Small intestine (tissue), 7 donors: ENCODE data around the gene MAML1. TPM values are rescaled to one million over a fixed set of nuclear protein-coding genes. Genes with fewer than 3 reads are reported as not detected.

Experiments used
- DNase-seq, 2 donors: peaks; one replicate each; pipeline versions ENCODE4 v3.0.0 to v3.0.0-alpha.2; 2013
- FAIRE-seq: peaks from 2 replicates; lab custom pipeline; 2012; peaks lifted over from hg19 to GRCh38; lab: Jason Lieb, UNC
- H3K27ac ChIP-seq, 3 donors: one replicate each; pipeline ENCODE4 v1.5.1; 2013; ENCODE audit warnings: low read length in 2 of 3, mild to moderate bottlenecking in 2 of 3, control low read depth in 1 of 3, inconsistent platforms in 1 of 3, low read depth in 1 of 3, moderate library complexity in 1 of 3
- H3K27me3 ChIP-seq, 3 donors: one replicate each; pipeline ENCODE4 v1.6.1; 2013; ENCODE audit warnings: low read length in 3 of 3, inconsistent platforms in 1 of 3; ENCODE audit not compliant: control insufficient read depth in 3 of 3, insufficient read depth in 3 of 3
- H3K36me3 ChIP-seq, 3 donors: one replicate each; pipeline ENCODE4 v1.6.1; 2013; ENCODE audit warnings: low read length in 3 of 3, inconsistent platforms in 1 of 3, low read depth in 1 of 3, mild to moderate bottlenecking in 1 of 3, moderate library complexity in 1 of 3; ENCODE audit not compliant: control insufficient read depth in 3 of 3, insufficient read depth in 2 of 3
- H3K4me1 ChIP-seq, 3 donors: one replicate each; pipeline ENCODE4 v1.6.1; 2013; ENCODE audit warnings: low read length in 2 of 3, inconsistent platforms in 1 of 3, low read depth in 1 of 3, mild to moderate bottlenecking in 1 of 3, moderate library complexity in 1 of 3; ENCODE audit not compliant: control insufficient read depth in 3 of 3, insufficient read depth in 2 of 3
- H3K4me3 ChIP-seq, 3 donors: one replicate each; pipeline ENCODE4 v1.5.1; 2013; ENCODE audit warnings: low read length in 3 of 3, control low read depth in 1 of 3, inconsistent platforms in 1 of 3, low read depth in 1 of 3, mild to moderate bottlenecking in 1 of 3, moderate library complexity in 1 of 3
- H3K9me3 ChIP-seq, 2 donors: one replicate each; pipeline ENCODE4 v1.6.1; 2013; ENCODE audit warnings: low read depth in 1 of 2, low read length in 1 of 2; ENCODE audit not compliant: control insufficient read depth in 2 of 2, insufficient read depth in 1 of 2
- WGBS, 3 donors: extraction: QIAGEN DNeasy Blood & Tissue Kit; methylation state at CpG; one replicate each; pipeline ENCODE4 v1.1.7; 2013; 5-methylcytosine and 5-hydroxymethylcytosine counted together
- polyA plus RNA-seq, 4 donors: library from polyadenylated mRNA; stranded (reverse) in 3 of 4; unstranded in 1 of 4; fragments of 200-250 nt in 3 of 4; fragments of 120-200 nt in 1 of 4; gene quantifications; one replicate each; pipeline versions ENCODE4 v1.2.1 to v1.2.3, GENCODE V29; 2013
- donor health status: healthy with polysubstance abuse.
- donor health status: control.
- donor health status: control.
- donor health status: Bipolar disorder and iron deficiency.
- donor health status: healthy.

The MAML1 gene
- polyA plus RNA-seq, 4 donors = 6.2 to 28.8 (median 10.9) TPM

DNA sequence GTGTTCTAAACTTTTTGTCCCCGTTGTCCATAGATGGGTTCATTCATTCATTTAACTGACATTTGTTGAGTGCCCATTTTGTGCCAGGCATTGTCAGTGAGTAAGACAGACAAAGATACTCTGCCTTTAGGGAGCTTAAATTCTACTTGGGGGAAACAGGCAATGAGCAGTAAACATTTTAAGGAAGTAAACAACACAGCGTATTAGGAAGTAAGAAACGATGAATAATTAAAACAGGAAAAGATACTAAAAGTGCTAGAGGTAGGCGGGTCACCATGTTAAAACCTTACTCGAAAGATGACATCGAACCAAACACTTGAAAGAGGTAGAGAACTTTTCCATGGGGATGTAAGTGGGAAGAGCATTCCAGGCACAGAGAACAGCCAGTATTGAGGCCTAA lies 5.5 kb upstream of the MAML1 start:
- Histone ChIP-seq H3K4me3 (no peak overlapping the region), H3K27me3 (no peaks in the 10 kb centered on the region), H3K36me3 (peaks cover 24 to 33% (median 31%) of the 10 kb centered on the region in 3 donors), H3K27ac (no peak overlapping the region), H3K4me1 (no peaks in the 10 kb centered on the region), H3K9me3 (no peaks in the 10 kb centered on the region)
- 85 to 91% (median 85%) methylated on average over 6 of the region's 6 CpGs for WGBS, 3 donors
- FAIRE-seq (no peak), DNase-seq (no peak)

DNA sequence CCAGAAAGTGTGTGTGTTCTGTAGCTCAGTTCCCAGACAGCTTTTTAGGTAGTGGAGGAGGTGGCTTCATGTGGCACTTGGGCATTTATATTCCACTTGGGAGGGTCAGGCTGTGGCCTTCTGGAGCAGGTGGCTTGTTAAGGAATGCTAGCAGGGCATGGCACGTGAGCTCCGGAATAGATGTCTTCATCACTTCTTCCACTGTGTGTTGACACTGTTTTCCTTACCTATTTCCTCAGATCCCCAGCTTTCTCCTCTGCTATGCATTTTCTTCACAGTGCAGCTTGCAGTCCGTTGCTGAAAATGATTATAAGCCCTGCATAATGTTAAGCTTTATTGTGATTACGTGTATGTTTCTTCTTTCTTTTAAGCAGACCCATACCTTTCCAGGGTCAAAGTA lies 3.3 kb upstream of the MAML1 start:
- no peaks in the 10 kb centered on the region for H3K27me3 ChIP-seq
- 20 to 68% (median 57%) methylated on average over 4 of the region's 4 CpGs for WGBS, 3 donors
- peaks cover 19 to 25% (median 19%) of the 10 kb centered on the region in 3 donors for H3K36me3 ChIP-seq

DNA sequence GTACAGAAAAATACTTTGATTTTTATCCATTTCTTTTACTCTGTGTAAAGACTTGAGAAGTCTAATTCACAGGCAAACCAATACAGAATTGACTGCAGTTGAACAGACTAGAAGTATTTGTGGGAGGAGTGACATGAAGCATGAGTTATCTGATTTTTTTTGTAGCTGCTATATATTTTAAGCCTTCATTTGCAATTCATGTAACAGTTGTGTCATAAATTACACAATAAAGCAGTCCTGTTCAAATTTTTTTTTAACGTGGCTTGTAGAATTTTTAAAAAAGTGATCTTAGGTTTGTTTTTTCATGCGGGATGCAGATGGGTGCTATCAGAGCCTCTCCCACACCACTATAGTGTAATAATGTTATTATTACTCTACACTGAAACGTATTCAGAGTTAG lies 2.9 kb upstream of the MAML1 start:
- Histone ChIP-seq H3K27me3 (no peaks in the 10 kb centered on the region), H3K4me1 (peaks cover 0 to 6% (median 0%) of the 10 kb centered on the region in 3 donors), H3K9me3 (no peaks in the 10 kb centered on the region), H3K4me3 (no peak overlapping the region), H3K27ac (no peak overlapping the region), H3K36me3 (peaks cover 17 to 26% (median 17%) of the 10 kb centered on the region in 3 donors)
- DNase-seq = no peak
- no peak for FAIRE-seq
- WGBS, 3 donors = 66 to 77% (median 76%) methylated on average over 3 of the region's 3 CpGs

More for the DNA sequence above, 3.3 kb upstream of the MAML1 start:
- Histone ChIP-seq H3K4me3 (no peak overlapping the region), H3K4me1 (peaks cover 0 to 2% (median 0%) of the 10 kb centered on the region in 3 donors), H3K27ac (no peak overlapping the region), H3K9me3 (no peaks in the 10 kb centered on the region)
- no peak for FAIRE-seq
- no peak for DNase-seq

DNA sequence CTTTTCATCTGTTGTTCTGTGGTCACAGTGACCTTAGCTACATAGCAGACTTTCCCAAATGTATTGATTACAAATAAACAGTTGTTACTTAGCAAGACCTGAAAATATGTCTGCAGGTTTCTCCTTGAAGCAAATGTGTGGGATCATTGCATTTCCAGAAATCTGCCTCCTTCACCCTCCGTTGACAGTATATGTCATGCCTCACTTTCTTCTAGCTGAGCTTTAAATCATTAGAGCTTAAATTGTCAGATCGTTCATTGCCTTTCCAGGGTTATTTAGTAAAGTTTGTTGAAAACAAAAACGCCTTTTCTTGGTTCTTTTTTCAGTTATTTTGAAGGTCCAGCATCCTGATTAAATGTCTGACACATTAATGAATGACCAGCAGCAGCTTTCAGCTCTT lies 2.3 kb upstream of the MAML1 start:
- Histone ChIP-seq H3K27ac (no peak overlapping the region), H3K9me3 (no peaks in the 10 kb centered on the region), H3K4me3 (no peak overlapping the region), H3K36me3 (peaks cover 13 to 24% (median 15%) of the 10 kb centered on the region in 3 donors), H3K4me1 (peaks cover 0 to 8% (median 0%) of the 10 kb centered on the region in 3 donors), H3K27me3 (no peaks in the 10 kb centered on the region)
- DNase-seq = no peak
- no peak for FAIRE-seq
- 70 to 79% (median 78%) methylated on average over 3 of the region's 3 CpGs for WGBS, 3 donors

DNA sequence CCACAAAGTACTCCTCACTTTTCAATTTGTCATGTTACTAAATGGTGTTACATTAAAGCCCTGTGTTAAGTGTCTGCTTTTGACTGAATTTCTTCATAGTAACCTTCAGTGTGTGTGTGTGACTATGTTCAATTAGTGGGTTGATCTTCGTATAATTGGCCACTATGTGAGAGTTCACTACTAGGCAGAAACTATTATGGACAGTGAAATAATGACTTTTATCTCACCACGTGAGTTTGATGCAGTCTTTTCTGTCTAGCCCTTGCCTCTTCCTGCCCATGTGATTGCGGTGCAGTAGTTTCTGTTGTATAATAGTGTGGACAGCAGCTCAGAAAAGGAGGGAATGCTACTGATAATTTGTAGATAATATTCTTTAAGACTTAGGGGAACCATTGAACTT lies 1.8 kb upstream of the MAML1 start:
- Histone ChIP-seq H3K27ac (no peak overlapping the region), H3K9me3 (no peaks in the 10 kb centered on the region), H3K27me3 (no peaks in the 10 kb centered on the region), H3K4me1 (peaks cover 0 to 8% (median 2%) of the 10 kb centered on the region in 3 donors), H3K4me3 (no peak overlapping the region), H3K36me3 (peaks cover 13 to 23% (median 15%) of the 10 kb centered on the region in 3 donors)
- 62 to 72% (median 64%) methylated on average over 3 of the region's 3 CpGs for WGBS, 3 donors
- DNase-seq = no peak
- no peak for FAIRE-seq

DNA sequence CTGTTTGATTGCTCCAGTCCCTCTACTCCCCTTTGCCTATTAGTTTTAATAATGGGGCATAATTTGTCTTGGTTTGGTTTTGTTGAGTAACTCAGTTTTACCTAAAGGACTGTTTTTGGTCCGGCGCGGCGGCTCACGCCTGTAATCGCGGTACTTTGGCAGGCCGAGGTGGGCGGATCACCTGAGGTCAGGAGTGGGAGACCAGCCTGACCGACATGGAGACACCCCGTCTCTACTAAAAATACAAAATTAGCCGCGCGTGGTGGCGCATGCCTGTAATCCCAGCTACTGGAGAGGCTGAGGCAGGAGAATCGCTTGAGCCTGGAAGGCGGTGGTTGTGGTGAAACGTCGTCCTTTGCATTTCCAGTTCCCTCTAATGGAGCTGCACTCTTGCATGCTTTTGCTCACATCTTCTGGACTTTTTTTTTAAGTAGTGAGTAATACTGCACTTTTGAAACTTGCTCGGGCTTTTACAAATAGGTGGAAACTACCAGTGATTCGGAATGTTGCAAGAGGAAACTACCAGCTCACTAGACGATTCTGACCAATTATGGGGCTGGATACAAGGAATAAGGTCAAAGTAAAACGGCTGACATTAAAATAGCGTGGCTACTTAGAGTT lies 721 bp upstream of the MAML1 start:
- no peaks in the 10 kb centered on the region for H3K27me3 ChIP-seq
- H3K36me3 ChIP-seq = peaks cover 13 to 22% (median 15%) of the 10 kb centered on the region in 3 donors
- H3K9me3 ChIP-seq = no peaks in the 10 kb centered on the region
- DNase-seq (no peak), FAIRE-seq (no peak)
- peaks cover 0 to 8% (median 2%) of the 10 kb centered on the region in 3 donors for H3K4me1 ChIP-seq
- peak overlapping the region; percentile 42 to 95 (median 80) for H3K27ac ChIP-seq
- H3K4me3 ChIP-seq = peak overlapping the region in 2 of 3 donors; percentile 29 to 99
- WGBS, 3 donors = 54 to 65% (median 59%) methylated on average over 24 of the region's 24 CpGs

DNA sequence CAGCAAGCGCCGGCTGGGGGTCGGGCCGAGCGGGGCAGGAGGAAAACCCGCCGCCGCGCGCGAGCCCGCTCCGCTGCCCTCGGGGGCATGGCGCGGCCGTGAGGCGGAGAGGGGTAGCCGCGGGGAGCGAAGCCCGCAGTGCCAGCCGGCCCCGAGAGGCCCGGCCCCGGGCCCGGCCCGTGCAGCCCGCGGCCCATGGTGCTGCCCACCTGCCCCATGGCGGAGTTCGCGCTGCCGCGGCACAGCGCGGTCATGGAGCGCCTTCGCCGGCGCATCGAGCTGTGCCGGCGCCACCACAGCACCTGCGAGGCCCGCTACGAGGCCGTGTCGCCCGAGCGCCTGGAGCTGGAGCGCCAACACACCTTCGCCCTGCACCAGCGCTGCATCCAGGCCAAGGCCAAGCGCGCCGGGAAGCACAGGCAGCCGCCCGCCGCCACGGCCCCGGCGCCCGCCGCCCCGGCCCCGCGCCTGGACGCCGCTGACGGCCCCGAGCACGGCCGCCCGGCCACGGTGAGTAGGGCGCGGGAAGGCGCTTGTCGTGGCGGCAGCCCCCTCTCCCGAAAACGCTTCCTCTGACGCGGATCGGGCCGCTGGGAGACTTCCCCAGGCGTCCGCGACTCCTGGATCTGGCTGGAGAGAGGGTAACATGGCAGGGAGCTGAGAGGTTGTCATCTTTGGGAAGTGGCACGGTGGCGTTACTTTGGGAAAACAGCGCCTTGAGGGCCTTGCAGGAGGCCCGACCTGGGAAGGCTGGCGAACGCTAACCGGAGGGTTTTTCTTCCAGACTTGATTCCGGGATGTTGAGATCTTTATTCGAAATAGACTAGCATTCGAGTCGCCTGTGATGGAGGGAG lies 523 bp downstream of the MAML1 start:
- H3K36me3 ChIP-seq = peaks cover 4 to 22% (median 8%) of the 10 kb centered on the region in 3 donors
- DNase-seq = peak; percentile 39 to 69
- H3K9me3 ChIP-seq = no peaks in the 10 kb centered on the region
- peak overlapping the region; percentile 68 to 99 (median 98) for H3K4me3 ChIP-seq
- H3K27ac ChIP-seq = peak overlapping the region; percentile 80 to 95 (median 95)
- H3K4me1 ChIP-seq = peaks cover 2 to 11% (median 2%) of the 10 kb centered on the region in 3 donors
- no peaks in the 10 kb centered on the region for H3K27me3 ChIP-seq
- no peak for FAIRE-seq
- 1% methylated on average over 32 to 101 of the region's 101 CpGs for WGBS, 3 donors

DNA sequence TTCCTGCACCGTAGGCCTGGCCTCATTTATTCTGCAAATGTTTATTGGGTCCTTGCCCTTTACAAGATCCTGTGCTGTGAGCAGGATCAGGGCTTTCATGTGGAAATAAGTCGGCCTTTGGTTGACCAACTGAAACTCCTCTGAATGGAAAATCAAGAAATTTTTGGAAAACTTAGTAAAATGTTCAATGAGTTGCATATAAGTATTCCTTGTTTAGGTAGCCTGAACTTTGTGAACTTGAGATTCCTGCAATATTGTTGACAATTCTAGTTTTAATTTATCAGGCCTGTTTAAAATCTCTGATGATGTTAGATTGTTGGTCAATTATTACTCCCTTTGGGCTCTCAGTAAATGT lies 1.1 kb downstream of the MAML1 start:
- Histone ChIP-seq H3K27ac (peak overlapping the region; percentile 80 to 95 (median 95)), H3K27me3 (no peaks in the 10 kb centered on the region), H3K9me3 (no peaks in the 10 kb centered on the region), H3K4me3 (peak overlapping the region; percentile 68 to 99 (median 98)), H3K36me3 (peaks cover 4 to 24% (median 6%) of the 10 kb centered on the region in 3 donors), H3K4me1 (peaks cover 2 to 11% (median 5%) of the 10 kb centered on the region in 3 donors)
- no peak for FAIRE-seq
- WGBS, 3 donors = 0 to 1% (median 1%) methylated on average over 2 of the region's 2 CpGs
- DNase-seq = no peak
